ENCODE measurements around the gene FTO. TPM values are rescaled to one million over a fixed set of nuclear protein-coding genes. Genes with fewer than 3 reads are reported as not detected.

The FTO gene
- total RNA-seq, 4 donors from 2014 or later, result 98.1 to 127 (median 109) TPM

- no peak for DNase-seq (ENCODE audit: low spot score in 2 of 2)
- H3K4me3 ChIP-seq, result no peak overlapping the region
- no peak overlapping the region for H3K27ac ChIP-seq
Measured at GRCh38 chr16:54063279-54063773, 359.4 kb downstream of the FTO start.

GRCh38 chr16:54066451-54067105 is 362.6 kb downstream of the FTO start:
- Histone ChIP-seq H3K4me1 (no peaks in the 10 kb centered on the region), H3K27me3 (no peaks in the 10 kb centered on the region), H3K9me3 (no peaks in the 10 kb centered on the region), H3K36me3 (no peaks in the 10 kb centered on the region), H3K27ac (no peak overlapping the region), H3K4me3 (no peak overlapping the region)
- TF ChIP-seq POLR2A (IDR thresholded peaks at IDR 0.05), result no peak
- TF ChIP-seq EP300 (IDR thresholded peaks at IDR 0.05), result no peak
- TF ChIP-seq CTCF (IDR thresholded peaks at IDR 0.05), result no peak
- no peak for DNase-seq (ENCODE audit: low spot score in 2 of 2)
- 72 to 81% methylated on average over 4 of the region's 4 CpGs for WGBS, 2 donors

More at GRCh38 chr16:54063279-54063773, 359.4 kb downstream of the FTO start:
- no peaks in the 10 kb centered on the region for H3K9me3 ChIP-seq
- H3K4me1 ChIP-seq, result no peaks in the 10 kb centered on the region
- H3K36me3 ChIP-seq, result no peaks in the 10 kb centered on the region
- H3K27me3 ChIP-seq, result no peaks in the 10 kb centered on the region
- 83% methylated on average over 10 of the region's 10 CpGs for WGBS, 2 donors
- TF ChIP-seq CTCF (IDR thresholded peaks at IDR 0.05) (no peak), POLR2A (IDR thresholded peaks at IDR 0.05) (no peak), EP300 (IDR thresholded peaks at IDR 0.05) (no peak)

- no peak for DNase-seq (ENCODE audit: low spot score in 2 of 2)
- peaks cover 0 to 8% (median 0%) of the 10 kb centered on the region in 3 donors for H3K36me3 ChIP-seq
- no peak for TF ChIP-seq CTCF (IDR thresholded peaks at IDR 0.05)
- no peak for TF ChIP-seq EP300 (IDR thresholded peaks at IDR 0.05)
- no peak for TF ChIP-seq POLR2A (IDR thresholded peaks at IDR 0.05)
- no peaks in the 10 kb centered on the region for H3K4me1 ChIP-seq
- no peak overlapping the region for H3K27ac ChIP-seq
- H3K9me3 ChIP-seq, result no peaks in the 10 kb centered on the region
- no peaks in the 10 kb centered on the region for H3K27me3 ChIP-seq
- H3K4me3 ChIP-seq, result no peak overlapping the region
- WGBS, 2 donors, result 91 to 93% methylated on average over 8 of the region's 8 CpGs
Measured at GRCh38 chr16:54067322-54068065, 363.5 kb downstream of the FTO start.

GRCh38 chr16:54068212-54068611 is 364.3 kb downstream of the FTO start:
- 95 to 97% methylated on average over 2 of the region's 2 CpGs for WGBS, 2 donors
- TF ChIP-seq EP300 (IDR thresholded peaks at IDR 0.05) (no peak), CTCF (IDR thresholded peaks at IDR 0.05) (no peak), POLR2A (IDR thresholded peaks at IDR 0.05) (no peak)
- Histone ChIP-seq H3K36me3 (peaks cover 0 to 11% (median 0%) of the 10 kb centered on the region in 3 donors), H3K4me1 (no peaks in the 10 kb centered on the region), H3K27me3 (no peaks in the 10 kb centered on the region), H3K27ac (no peak overlapping the region), H3K4me3 (no peak overlapping the region), H3K9me3 (no peaks in the 10 kb centered on the region)
- DNase-seq (ENCODE audit: low spot score in 2 of 2), result no peak

Measured in tibial nerve (tissue), 4 donors.